ENCODE results near the gene ZNF846. TPM values are rescaled to one million over a fixed set of nuclear protein-coding genes. Genes with fewer than 3 reads are reported as not detected.

Gene ZNF846
- total and polyA plus RNA-seq, 2 of the 4 experiments (the other 2 are of a cell fraction), result 5.7 to 6.5 TPM

DNA sequence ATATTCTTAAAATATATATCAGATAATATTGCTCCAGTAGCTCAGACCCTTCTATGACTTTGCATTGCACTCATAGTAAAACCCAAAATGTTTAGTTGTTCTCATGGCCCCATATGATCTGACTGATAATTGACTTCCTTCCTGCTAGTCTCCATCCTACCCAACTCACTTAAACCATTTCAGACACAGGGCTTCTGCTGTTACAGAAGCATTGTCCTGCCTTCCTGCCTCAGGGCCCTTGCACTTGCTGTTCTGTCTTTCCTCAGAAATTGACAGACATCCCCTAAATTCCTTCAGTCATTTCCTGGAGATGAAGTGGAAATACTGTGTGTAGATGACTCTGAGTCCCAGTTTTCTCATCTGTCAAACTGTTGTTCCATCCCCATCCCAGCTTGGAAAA is 30.6 kb upstream of the ZNF846 start:
- no peak overlapping the region for H3K56ac ChIP-seq (ENCODE audit: extremely low read depth, insufficient read depth, low read length)
- H3K9ac ChIP-seq (ENCODE audit: low read depth, low read length), result no peak overlapping the region
- intact Hi-C loops (cut with micrococcal nuclease), result no loop called here
- no TSS peak for BruUV-seq (replicated peaks)
- TF ChIP-seq NFE2L2 (IDR thresholded peaks at IDR 0.05; ENCODE audit: low read depth, low read length) (no peak), POLR2A (IDR thresholded peaks at IDR 0.05; ENCODE audit: low read depth, low read length) (no peak), RFX5 (IDR thresholded peaks at IDR 0.05; ENCODE audit: low read depth, low read length) (no peak), RCOR1 (IDR thresholded peaks at IDR 0.05; ENCODE audit: insufficient replicate concordance, low read length) (no peak), CHD1 (IDR thresholded peaks at IDR 0.05; ENCODE audit: low read depth, low read length) (no peak), FOS (IDR thresholded peaks at IDR 0.05; ENCODE audit: low read depth, low read length) (no peak), MAFK (IDR thresholded peaks at IDR 0.05; ENCODE audit: low read depth, low read length) (no peak), MAZ (IDR thresholded peaks at IDR 0.05; ENCODE audit: borderline replicate concordance, low read depth, low read length) (no peak), MXI1 (IDR thresholded peaks at IDR 0.05; ENCODE audit: borderline replicate concordance, low read depth, low read length) (no peak), RAD21 (IDR thresholded peaks at IDR 0.05; ENCODE audit: low read length) (no peak), CEBPB (IDR thresholded peaks at IDR 0.05; ENCODE audit: low read depth, low read length) (no peak), SMC3 (IDR thresholded peaks at IDR 0.05; ENCODE audit: low read depth, low read length) (no peak)
- TF ChIP-seq, protein P1, sequence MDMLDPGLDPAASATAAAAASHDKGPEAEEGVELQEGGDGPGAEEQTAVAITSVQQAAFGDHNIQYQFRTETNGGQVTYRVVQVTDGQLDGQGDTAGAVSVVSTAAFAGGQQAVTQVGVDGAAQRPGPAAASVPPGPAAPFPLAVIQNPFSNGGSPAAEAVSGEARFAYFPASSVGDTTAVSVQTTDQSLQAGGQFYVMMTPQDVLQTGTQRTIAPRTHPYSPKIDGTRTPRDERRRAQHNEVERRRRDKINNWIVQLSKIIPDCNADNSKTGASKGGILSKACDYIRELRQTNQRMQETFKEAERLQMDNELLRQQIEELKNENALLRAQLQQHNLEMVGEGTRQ (IDR thresholded peaks at IDR 0.05; ENCODE audit: low read depth, low read length), result no peak
- TF ChIP-seq, protein P2, sequence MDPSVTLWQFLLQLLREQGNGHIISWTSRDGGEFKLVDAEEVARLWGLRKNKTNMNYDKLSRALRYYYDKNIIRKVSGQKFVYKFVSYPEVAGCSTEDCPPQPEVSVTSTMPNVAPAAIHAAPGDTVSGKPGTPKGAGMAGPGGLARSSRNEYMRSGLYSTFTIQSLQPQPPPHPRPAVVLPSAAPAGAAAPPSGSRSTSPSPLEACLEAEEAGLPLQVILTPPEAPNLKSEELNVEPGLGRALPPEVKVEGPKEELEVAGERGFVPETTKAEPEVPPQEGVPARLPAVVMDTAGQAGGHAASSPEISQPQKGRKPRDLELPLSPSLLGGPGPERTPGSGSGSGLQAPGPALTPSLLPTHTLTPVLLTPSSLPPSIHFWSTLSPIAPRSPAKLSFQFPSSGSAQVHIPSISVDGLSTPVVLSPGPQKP (IDR thresholded peaks at IDR 0.05; ENCODE audit: borderline replicate concordance, low read depth, low read length), result no peak
- TF ChIP-seq, protein P3, sequence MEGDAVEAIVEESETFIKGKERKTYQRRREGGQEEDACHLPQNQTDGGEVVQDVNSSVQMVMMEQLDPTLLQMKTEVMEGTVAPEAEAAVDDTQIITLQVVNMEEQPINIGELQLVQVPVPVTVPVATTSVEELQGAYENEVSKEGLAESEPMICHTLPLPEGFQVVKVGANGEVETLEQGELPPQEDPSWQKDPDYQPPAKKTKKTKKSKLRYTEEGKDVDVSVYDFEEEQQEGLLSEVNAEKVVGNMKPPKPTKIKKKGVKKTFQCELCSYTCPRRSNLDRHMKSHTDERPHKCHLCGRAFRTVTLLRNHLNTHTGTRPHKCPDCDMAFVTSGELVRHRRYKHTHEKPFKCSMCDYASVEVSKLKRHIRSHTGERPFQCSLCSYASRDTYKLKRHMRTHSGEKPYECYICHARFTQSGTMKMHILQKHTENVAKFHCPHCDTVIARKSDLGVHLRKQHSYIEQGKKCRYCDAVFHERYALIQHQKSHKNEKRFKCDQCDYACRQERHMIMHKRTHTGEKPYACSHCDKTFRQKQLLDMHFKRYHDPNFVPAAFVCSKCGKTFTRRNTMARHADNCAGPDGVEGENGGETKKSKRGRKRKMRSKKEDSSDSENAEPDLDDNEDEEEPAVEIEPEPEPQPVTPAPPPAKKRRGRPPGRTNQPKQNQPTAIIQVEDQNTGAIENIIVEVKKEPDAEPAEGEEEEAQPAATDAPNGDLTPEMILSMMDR (conservative IDR thresholded peaks at IDR 0.05; ENCODE audit: low read depth, low read length), result no peak
- ATAC-seq (ENCODE audit: low read depth) (no peak), DNase-seq (no peak)
- no peak overlapping the region for H4K5ac ChIP-seq (ENCODE audit: low read depth, low read length)
- no peak overlapping the region for H3K18ac ChIP-seq (ENCODE audit: low read depth, low read length)
- no peak overlapping the region for H3K27ac ChIP-seq (ENCODE audit: insufficient read depth, low read length)
- no peak overlapping the region for H2BK15ac ChIP-seq (ENCODE audit: low read depth, low read length)
- POLR2A ChIA-PET (ENCODE audit: unreplicated experiment), result interaction anchor here (0.6 kb wide), 1 partner anchor 9 kb away, joined by 7 read pairs; no protein-coding TSS in a partner anchor
- no peak overlapping the region for H2AK5ac ChIP-seq (ENCODE audit: low read depth, low read length)
- no peaks in the 10 kb centered on the region for H3K4me1 ChIP-seq (ENCODE audit: control insufficient read depth, insufficient read depth, low read length)
- no peaks in the 10 kb centered on the region for H3K27me3 ChIP-seq (ENCODE audit: control insufficient read depth, insufficient read depth, low read length)
- no peak overlapping the region for H2BK120ac ChIP-seq (ENCODE audit: low read depth, low read length)
- no peak overlapping the region for H4K8ac ChIP-seq (ENCODE audit: low read depth in 2 of 2, low read length in 2 of 2)
- H3K23ac ChIP-seq (ENCODE audit: low read depth, low read length), result no peak overlapping the region
- CTCF ChIA-PET, result no interaction called here
- H3K9me3 ChIP-seq (ENCODE audit: control insufficient read depth, insufficient read depth, low read length), result no peaks in the 10 kb centered on the region
- in situ Hi-C loops (cut with MboI; ENCODE audit: low sequenced_read_pairs), result loop anchor here (10.0 kb wide), 3 partner anchors 474 to 664 kb away; partner anchors contain the start of gene ZNF559
- no peak overlapping the region for H3K14ac ChIP-seq (replicated peaks; ENCODE audit: low read depth, low read length)
- H3K4me3 ChIP-seq (ENCODE audit: insufficient read depth, low read depth, low read length), result no peak overlapping the region
- no peaks in the 10 kb centered on the region for H3K79me1 ChIP-seq (ENCODE audit: low read depth in 1 of 2, low read length in 2 of 2)
- no peak overlapping the region for H4K91ac ChIP-seq (ENCODE audit: insufficient read depth, low read depth, low read length)
- H3K4ac ChIP-seq (ENCODE audit: low read depth, low read length), result no peak overlapping the region
- H2BK20ac ChIP-seq (ENCODE audit: low read depth, low read length), result no peak overlapping the region
- H4K20me1 ChIP-seq (ENCODE audit: insufficient read depth, low read length), result no peaks in the 10 kb centered on the region
- peaks cover 7% of the 10 kb centered on the region; the same call in 1 of the 2 replicates for H3K36me3 ChIP-seq (ENCODE audit: control insufficient read depth, insufficient read depth, low read length)
- no peak overlapping the region for H3K4me2 ChIP-seq (ENCODE audit: low read depth, low read length)
- no peak overlapping the region for H2AK9ac ChIP-seq (replicated peaks; ENCODE audit: low read depth, low read length, poor library complexity)
- H2BK5ac ChIP-seq (ENCODE audit: low read depth, low read length, poor library complexity, severe bottlenecking), result no peak overlapping the region
- no peak overlapping the region for H2AFZ ChIP-seq (replicated peaks; ENCODE audit: low read length, poor library complexity)
- H3K9me1 ChIP-seq (ENCODE audit: insufficient read depth, low read length), result no peaks in the 10 kb centered on the region
- dilution Hi-C loops (cut with HindIII; ENCODE audit: low sequenced_read_pairs, unreplicated experiment), result loop anchor here (10.0 kb wide), 1 partner anchor 174 kb away; the partner anchor contains the start of gene ZNF561
